CD14-positive monocyte (primary cell): Measurements from ENCODE around the gene ABCE1. TPM values are rescaled to one million over a fixed set of nuclear protein-coding genes. Genes with fewer than 3 reads are reported as not detected.

Experiments
- DNase-seq, 3 donors: peaks; one replicate each; pipeline ENCODE4 v3.0.0-alpha.2; 2011 to 2022
- H2AFZ ChIP-seq: 2 replicates; pipeline ENCODE4 v1.6.0; 2012; ENCODE audit warnings: mild to moderate bottlenecking, low read depth, low read length, inconsistent platforms; ENCODE audit not compliant: insufficient read depth, poor library complexity, severe bottlenecking
- H3K27ac ChIP-seq, 2 donors: 1 replicate in 1 of 2; 2 replicates in 1 of 2; pipeline ENCODE4 v1.5.1; 2012 to 2013; ENCODE audit warnings: low read length in 2 of 2, control low read depth in 1 of 2, inconsistent platforms in 1 of 2, low read depth in 1 of 2, mild to moderate bottlenecking in 1 of 2
- H3K27me3 ChIP-seq, 2 donors: one replicate each; pipeline versions ENCODE4 v1.6.0 to v1.6.1; 2011 to 2013; ENCODE audit warnings: low read length in 2 of 2; ENCODE audit not compliant: control insufficient read depth in 2 of 2, insufficient read depth in 2 of 2
- H3K36me3 ChIP-seq, 2 donors: replicated peaks in 1 of 2; 1 replicate in 1 of 2; 2 replicates in 1 of 2; pipeline versions ENCODE4 v1.5.1 to v1.6.1; 2012 to 2013; ENCODE audit warnings: low read length in 2 of 2, control low read depth in 1 of 2, inconsistent platforms in 1 of 2, mild to moderate bottlenecking in 1 of 2; ENCODE audit not compliant: insufficient read depth in 2 of 2, control insufficient read depth in 1 of 2
- H3K4me1 ChIP-seq, 2 donors: 1 replicate in 1 of 2; 2 replicates in 1 of 2; pipeline versions ENCODE4 v1.5.1 to v1.6.1; 2012 to 2013; ENCODE audit warnings: low read length in 2 of 2, control low read depth in 1 of 2, inconsistent platforms in 1 of 2, mild to moderate bottlenecking in 1 of 2, moderate library complexity in 1 of 2; ENCODE audit not compliant: insufficient read depth in 2 of 2, control insufficient read depth in 1 of 2
- H3K4me2 ChIP-seq: replicated peaks from 2 replicates; pipeline ENCODE3; 2012; ENCODE audit warnings: low read length, moderate library complexity, mild to moderate bottlenecking; ENCODE audit not compliant: poor library complexity, severe bottlenecking; ENCODE audit errors: extremely low read depth
- H3K4me3 ChIP-seq, 3 experiments: fragments of 200-600 bp in 1 of 3; sonication (generic) in 1 of 3; replicated peaks in 1 of 3; 1 replicate in 2 of 3; 2 replicates in 1 of 3; pipeline ENCODE4 v1.5.1; 2011 to 2013; ENCODE audit warnings: low read length in 3 of 3, mild to moderate bottlenecking in 3 of 3, control low read depth in 2 of 3, low read depth in 2 of 3, inconsistent platforms in 1 of 3, moderate library complexity in 1 of 3
- H3K79me2 ChIP-seq: 2 replicates; pipeline ENCODE4 v1.6.0; 2012; ENCODE audit warnings: mild to moderate bottlenecking, control low read depth, inconsistent platforms, low read length, moderate library complexity; ENCODE audit not compliant: insufficient read depth
- H3K9ac ChIP-seq: 2 replicates; pipeline ENCODE4 v1.6.0; 2017; ENCODE audit warnings: low read length, mild to moderate bottlenecking; ENCODE audit not compliant: insufficient read depth, poor library complexity, severe bottlenecking
- H3K9me3 ChIP-seq, 2 donors: replicated peaks in 1 of 2; 1 replicate in 1 of 2; 2 replicates in 1 of 2; pipeline versions ENCODE4 v1.5.1 to v1.6.1; 2012 to 2013; ENCODE audit warnings: low read length in 2 of 2, control low read depth in 1 of 2; ENCODE audit not compliant: control insufficient read depth in 1 of 2, insufficient read depth in 1 of 2
- H4K20me1 ChIP-seq: 2 replicates; pipeline ENCODE4 v1.6.0; 2012; ENCODE audit warnings: mild to moderate bottlenecking, low read length, control low read depth, moderate library complexity; ENCODE audit not compliant: insufficient read depth
- H3K27ac Mint-ChIP-seq, 7 donors: one replicate each; pipeline ENCODE4 v1.8.0; 2020; ENCODE audit warnings: mild to moderate bottlenecking in 7 of 7, mixed read lengths in 7 of 7, moderate library complexity in 6 of 7, inconsistent platforms in 2 of 7
- H3K27me3 Mint-ChIP-seq, 3 donors: one replicate each; pipeline ENCODE4 v1.8.0; 2021 to 2022; ENCODE audit warnings: low read depth in 3 of 3, mild to moderate bottlenecking in 3 of 3, mixed read lengths in 3 of 3, moderate library complexity in 3 of 3, inconsistent platforms in 1 of 3
- H3K36me3 Mint-ChIP-seq, 2 donors: one replicate each; pipeline ENCODE4 v1.8.0; 2020; ENCODE audit warnings: mixed read lengths in 2 of 2, inconsistent platforms in 1 of 2, mild to moderate bottlenecking in 1 of 2
- H3K4me1 Mint-ChIP-seq: one replicate; pipeline ENCODE4 v1.8.0; 2020; ENCODE audit warnings: mild to moderate bottlenecking, mixed read lengths
- H3K4me3 Mint-ChIP-seq, 2 donors: one replicate each; pipeline ENCODE4 v1.8.0; 2020; ENCODE audit warnings: mild to moderate bottlenecking in 2 of 2, mixed read lengths in 2 of 2, moderate library complexity in 1 of 2
- H3K9me3 Mint-ChIP-seq, 7 donors: one replicate each; pipeline ENCODE4 v1.8.0; 2020 to 2022; ENCODE audit warnings: mixed read lengths in 7 of 7, mild to moderate bottlenecking in 6 of 7, moderate library complexity in 6 of 7, inconsistent platforms in 2 of 7
- CTCF ChIP-seq: fragments of 200-600 bp; IDR thresholded peaks from one replicate; pipeline ENCODE4 v1.8.0; 2022; ENCODE audit warnings: antibody characterized with exemption, mild to moderate bottlenecking
- WGBS: methylation state at CpG from one replicate; pipeline ENCODE4 v1.1.5; 2013; ENCODE audit warnings: missing lambda C conversion rate; ENCODE audit not compliant: insufficient coverage; 5-methylcytosine and 5-hydroxymethylcytosine counted together
- intact Hi-C, 2 donors: fragments of 100-400 bp; cut with micrococcal nuclease; formaldehyde crosslinking; loops; one replicate each; pipeline versions ENCODE4 v1.15.0 to v1.15.1; 2023
- polyA plus RNA-seq, 3 donors: library from polyadenylated mRNA; depleted of rRNA in 1 of 3; unstranded in 2 of 3; stranded (reverse) in 1 of 3; fragments of 300-500 nt in 2 of 3; fragments of >200 nt in 1 of 3; fragmentation: Illumina TruSeq in 2 of 3; gene quantifications; 1 replicate in 2 of 3; 2 replicates in 1 of 3; pipeline ENCODE4 v1.2.3, GENCODE V29; 2012 to 2021

ABCE1 gene
- polyA plus RNA-seq, 3 donors: 22.1 to 25.0 (median 23.7) TPM

GRCh38 chr4:145177511-145177905, 79.4 kb downstream of the ABCE1 start:
- DNase-seq: no peak
- Histone ChIP-seq H2AFZ (peak overlapping the region; percentile 52), H3K9me3 (no peaks in the 10 kb centered on the region), H4K20me1 (peaks cover 50% of the 10 kb centered on the region), H3K4me3 (peak overlapping the region; percentile 3 to 80 (median 35)), H3K27ac (peak overlapping the region; percentile 75 to 93), H3K4me2 (peak overlapping the region; percentile 90), H3K27me3 (no peaks in the 10 kb centered on the region), H3K9ac (peak overlapping the region; percentile 15), H3K4me1 (peaks cover 30 to 34% of the 10 kb centered on the region in 2 donors), H3K36me3 (peaks cover 13 to 26% of the 10 kb centered on the region in 2 donors), H3K79me2 (peaks cover 76% of the 10 kb centered on the region)
- Mint-ChIP-seq H3K4me1 (peaks cover 41% of the 10 kb centered on the region), H3K4me3 (peak overlapping the region; percentile 30 to 85), H3K27ac (peak overlapping the region; percentile 92 to 98 (median 94)), H3K36me3 (peaks cover 12 to 21% of the 10 kb centered on the region in 2 donors), H3K27me3 (peaks cover 0 to 2% (median 2%) of the 10 kb centered on the region in 3 donors), H3K9me3 (no peaks in the 10 kb centered on the region)
- no CpG with 5 or more reads among the region's 4 CpGs for WGBS
- intact Hi-C loops: no loop called here
- no peak for TF ChIP-seq CTCF

GRCh38 chr4:145177906-145178538, 79.9 kb downstream of the ABCE1 start:
- TF ChIP-seq CTCF: no peak
- peak overlapping the region; percentile 52 for H2AFZ ChIP-seq
- WGBS: 17% methylated on average over 4 of the region's 9 CpGs

More at GRCh38 chr4:145177906-145178538, 79.9 kb downstream of the ABCE1 start:
- peak overlapping the region; percentile 90 for H3K4me2 ChIP-seq
- Mint-ChIP-seq H3K4me3 (peak overlapping the region; percentile 85 to 93), H3K27ac (peak overlapping the region; percentile 92 to 98 (median 94)), H3K4me1 (peaks cover 41% of the 10 kb centered on the region), H3K27me3 (peaks cover 0 to 2% (median 2%) of the 10 kb centered on the region in 3 donors), H3K9me3 (no peaks in the 10 kb centered on the region), H3K36me3 (peaks cover 12 to 17% of the 10 kb centered on the region in 2 donors)
- H3K27me3 ChIP-seq: no peaks in the 10 kb centered on the region
- H3K9ac ChIP-seq: peak overlapping the region; percentile 94
- H3K9me3 ChIP-seq: no peaks in the 10 kb centered on the region
- DNase-seq: peak; percentile 82 to 93 (median 86)
- intact Hi-C loops: no loop called here
- peaks cover 30 to 34% of the 10 kb centered on the region in 2 donors for H3K4me1 ChIP-seq
- peaks cover 70% of the 10 kb centered on the region for H3K79me2 ChIP-seq
- peaks cover 44% of the 10 kb centered on the region for H4K20me1 ChIP-seq
- H3K36me3 ChIP-seq: peaks cover 9 to 20% of the 10 kb centered on the region in 2 donors
- H3K4me3 ChIP-seq: peak overlapping the region; percentile 65 to 96 (median 80)
- H3K27ac ChIP-seq: peak overlapping the region; percentile 75 to 93
